ENCODE data around the gene ATP8B1.

- no peak for TF ChIP-seq RAD21 (IDR thresholded peaks at IDR 0.05)
- TF ChIP-seq MAX (IDR thresholded peaks at IDR 0.05): no peak
- TF ChIP-seq CTCF (IDR thresholded peaks at IDR 0.05; ENCODE audit: low read depth, low read length, missing input control): no peak
- no peak for TF ChIP-seq JUND (IDR thresholded peaks at IDR 0.05)
These were observed 173.7 kb downstream of the ATP8B1 start for GRCh38 chr18:57629422-57629821.

Data from liver (tissue), 3 donors.